Retinal pigment epithelial cell (primary cell): ENCODE measurements around the gene TSC22D4.

Source experiments
- DNase-seq: peaks from one replicate; pipeline ENCODE4 v3.0.0-alpha.2; 2010; ENCODE audit warnings: low read depth
- H3K4me3 ChIP-seq: 2 replicates; pipeline ENCODE4 v1.5.1; 2011; ENCODE audit warnings: mild to moderate bottlenecking, low read length, control low read depth, moderate library complexity
- TF ChIP-seq, protein P1 (sequence below): conservative IDR thresholded peaks from 2 replicates; pipeline ENCODE4 v1.5.1; 2011; ENCODE audit warnings: low read depth, low read length, control low read depth, inconsistent platforms

The TSC22D4 gene

GRCh38 chr7:100477871-100478267, 1.1 kb downstream of the TSC22D4 start:
- TF ChIP-seq, protein P1, sequence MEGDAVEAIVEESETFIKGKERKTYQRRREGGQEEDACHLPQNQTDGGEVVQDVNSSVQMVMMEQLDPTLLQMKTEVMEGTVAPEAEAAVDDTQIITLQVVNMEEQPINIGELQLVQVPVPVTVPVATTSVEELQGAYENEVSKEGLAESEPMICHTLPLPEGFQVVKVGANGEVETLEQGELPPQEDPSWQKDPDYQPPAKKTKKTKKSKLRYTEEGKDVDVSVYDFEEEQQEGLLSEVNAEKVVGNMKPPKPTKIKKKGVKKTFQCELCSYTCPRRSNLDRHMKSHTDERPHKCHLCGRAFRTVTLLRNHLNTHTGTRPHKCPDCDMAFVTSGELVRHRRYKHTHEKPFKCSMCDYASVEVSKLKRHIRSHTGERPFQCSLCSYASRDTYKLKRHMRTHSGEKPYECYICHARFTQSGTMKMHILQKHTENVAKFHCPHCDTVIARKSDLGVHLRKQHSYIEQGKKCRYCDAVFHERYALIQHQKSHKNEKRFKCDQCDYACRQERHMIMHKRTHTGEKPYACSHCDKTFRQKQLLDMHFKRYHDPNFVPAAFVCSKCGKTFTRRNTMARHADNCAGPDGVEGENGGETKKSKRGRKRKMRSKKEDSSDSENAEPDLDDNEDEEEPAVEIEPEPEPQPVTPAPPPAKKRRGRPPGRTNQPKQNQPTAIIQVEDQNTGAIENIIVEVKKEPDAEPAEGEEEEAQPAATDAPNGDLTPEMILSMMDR: no peak
- no peak for DNase-seq

DNA sequence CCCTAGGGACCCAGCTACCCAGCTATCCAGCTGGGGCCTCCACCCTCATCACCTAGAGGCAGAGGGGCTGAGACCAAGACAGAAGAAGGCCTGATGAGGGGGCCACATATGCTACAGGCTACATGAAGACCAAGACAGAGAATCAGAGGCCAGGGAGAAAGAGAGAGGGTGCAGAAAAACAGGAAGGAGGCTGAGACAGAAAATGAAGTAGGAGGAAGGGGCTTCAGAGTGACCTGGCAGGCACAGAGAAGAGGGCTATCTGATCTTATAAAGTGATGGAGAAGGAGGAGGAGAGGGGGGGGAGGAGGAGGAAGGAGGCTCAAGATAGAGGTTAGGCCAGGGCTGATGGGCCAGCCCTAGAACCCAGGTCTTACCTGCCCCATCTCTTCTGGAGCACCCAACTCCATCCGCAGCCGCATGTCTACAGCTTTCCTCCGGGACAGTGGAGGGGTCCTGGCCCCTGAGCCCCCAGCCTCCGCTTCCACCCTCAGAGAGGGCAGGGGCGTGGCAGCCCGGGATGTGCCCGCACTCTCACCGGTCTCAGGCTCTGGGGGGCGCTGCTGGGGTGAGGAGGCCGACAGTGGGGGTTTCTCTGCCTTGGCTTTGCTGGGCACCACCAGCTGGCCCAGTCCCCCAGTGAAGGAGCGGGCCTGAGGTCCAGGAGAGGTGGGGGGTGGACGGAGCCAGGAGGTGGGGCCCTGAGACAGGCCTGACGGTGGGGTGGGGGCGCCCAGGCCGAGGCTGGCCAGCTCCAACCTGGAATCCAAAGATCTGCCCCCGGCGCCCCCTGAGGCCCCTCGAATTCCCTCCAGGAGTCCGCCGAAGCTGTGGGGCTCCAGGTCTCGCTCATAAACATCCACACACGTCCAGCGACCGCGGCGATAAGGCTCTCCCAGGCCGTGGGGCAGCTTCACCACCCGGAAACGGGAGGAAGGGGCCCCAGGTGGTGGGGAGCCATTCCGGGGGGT, 1.8 kb downstream of the TSC22D4 start:
- DNase-seq: no peak
- peak overlapping the region; percentile 91 for H3K4me3 ChIP-seq
- TF ChIP-seq, protein P1: peak; percentile 57

More at GRCh38 chr7:100477871-100478267, 1.1 kb downstream of the TSC22D4 start:
- peak overlapping the region; percentile 91 for H3K4me3 ChIP-seq

- TF ChIP-seq, protein P1: no peak
- DNase-seq: no peak
- H3K4me3 ChIP-seq: peak overlapping the region; percentile 4
Observed at GRCh38 chr7:100476101-100476780, 2.8 kb downstream of the TSC22D4 start.

- H3K4me3 ChIP-seq: no peak overlapping the region
- TF ChIP-seq, protein P1: no peak
- DNase-seq: no peak
Observed at GRCh38 chr7:100475549-100475948, 3.5 kb downstream of the TSC22D4 start.

DNA sequence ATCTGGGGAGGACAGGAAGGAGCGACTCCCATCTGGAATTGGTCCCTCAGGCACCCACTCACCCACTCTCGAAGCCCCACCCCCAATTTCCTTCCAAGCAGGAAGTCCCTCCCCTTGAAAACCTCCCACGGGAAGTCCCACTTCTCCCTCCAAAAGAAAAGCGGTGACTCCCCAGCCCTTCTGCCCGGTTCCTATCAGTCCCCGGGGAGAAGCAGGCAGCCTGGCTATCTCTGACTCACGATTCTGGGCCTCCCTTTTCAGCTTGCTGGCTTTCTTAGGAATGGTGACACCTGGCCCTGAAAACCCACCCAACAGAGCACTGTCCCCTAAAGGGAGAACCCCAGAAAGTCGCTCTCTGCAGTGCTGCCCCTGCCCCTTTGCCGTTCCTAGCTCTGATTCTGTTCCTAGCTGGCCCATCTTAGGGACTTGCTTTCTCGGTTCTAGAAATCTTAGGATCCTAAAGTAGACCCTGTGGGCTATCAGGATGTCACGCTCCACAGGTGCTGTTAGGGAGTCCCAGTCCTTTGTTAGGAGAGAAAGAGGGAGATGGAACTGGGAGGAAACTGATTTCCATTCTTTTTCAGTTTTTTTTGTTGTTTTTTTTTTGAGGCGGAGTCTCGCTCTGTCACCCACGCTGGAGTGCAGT, 6.0 kb downstream of the TSC22D4 start:
- TF ChIP-seq, protein P1: no peak
- H3K4me3 ChIP-seq: no peak overlapping the region
- no peak for DNase-seq

- DNase-seq: no peak
- TF ChIP-seq, protein P1: no peak
- H3K4me3 ChIP-seq: no peak overlapping the region
Observed at GRCh38 chr7:100472121-100472851, 6.7 kb downstream of the TSC22D4 start.
